Measurements from ENCODE around the gene SEMA3F. TPM values are rescaled to one million over a fixed set of nuclear protein-coding genes. Genes with fewer than 3 reads are reported as not detected.

The SEMA3F gene
- total RNA-seq, 2 donors from 2014 or later = 25.5 to 35.1 TPM

- no peaks in the 10 kb centered on the region for H3K27me3 ChIP-seq (replicated peaks; ENCODE audit: insufficient read depth)
- ATAC-seq (ENCODE audit: insufficient number of reproducible peaks, low FRiP score, low read depth) (no peak), DNase-seq (ENCODE audit: low spot score) (no peak)
- no peak overlapping the region for H3K4me3 ChIP-seq
- no peaks in the 10 kb centered on the region for H3K9me3 ChIP-seq
- peak overlapping the region; percentile 83 to 92 for H3K27ac ChIP-seq
- no peak for TF ChIP-seq CTCF (IDR thresholded peaks at IDR 0.05)
- H3K36me3 ChIP-seq = no peaks in the 10 kb centered on the region
- peaks cover 37 to 78% of the 10 kb centered on the region in 2 donors for H3K4me1 ChIP-seq (ENCODE audit: control insufficient read depth in 1 of 2, low read depth in 2 of 2)
Measured at GRCh38 chr3:50167841-50168209, 12.7 kb downstream of the SEMA3F start.

- TF ChIP-seq CTCF (IDR thresholded peaks at IDR 0.05) = no peak
- no peaks in the 10 kb centered on the region for H3K27me3 ChIP-seq (replicated peaks; ENCODE audit: insufficient read depth)
- peak overlapping the region; percentile 83 to 92 for H3K27ac ChIP-seq
- ATAC-seq (ENCODE audit: insufficient number of reproducible peaks, low FRiP score, low read depth) = no peak
- no peaks in the 10 kb centered on the region for H3K36me3 ChIP-seq
- peaks cover 35 to 72% of the 10 kb centered on the region in 2 donors for H3K4me1 ChIP-seq (ENCODE audit: control insufficient read depth in 1 of 2, low read depth in 2 of 2)
- no peaks in the 10 kb centered on the region for H3K9me3 ChIP-seq
- no peak for DNase-seq (ENCODE audit: low spot score)
- H3K4me3 ChIP-seq = no peak overlapping the region
Measured at GRCh38 chr3:50168388-50168787, 13.3 kb downstream of the SEMA3F start.

- peaks cover 31 to 68% of the 10 kb centered on the region in 2 donors for H3K4me1 ChIP-seq (ENCODE audit: control insufficient read depth in 1 of 2, low read depth in 2 of 2)
- H3K27ac ChIP-seq = peak overlapping the region; percentile 83 to 92
- no peak for DNase-seq (ENCODE audit: low spot score)
Measured at GRCh38 chr3:50168791-50169190, 13.7 kb downstream of the SEMA3F start.

GRCh38 chr3:50169232-50169832 lies 14.2 kb downstream of the SEMA3F start:
- TF ChIP-seq CTCF (IDR thresholded peaks at IDR 0.05) = no peak
- Histone ChIP-seq H3K36me3 (no peaks in the 10 kb centered on the region), H3K4me1 (ENCODE audit: control insufficient read depth in 1 of 2, low read depth in 2 of 2) (peaks cover 27 to 63% of the 10 kb centered on the region in 2 donors), H3K9me3 (no peaks in the 10 kb centered on the region), H3K27me3 (replicated peaks; ENCODE audit: insufficient read depth) (no peaks in the 10 kb centered on the region), H3K4me3 (no peak overlapping the region), H3K27ac (peak overlapping the region; percentile 83 to 92)
- ATAC-seq (ENCODE audit: insufficient number of reproducible peaks, low FRiP score, low read depth) = no peak
- no peak for DNase-seq (ENCODE audit: low spot score)

More at GRCh38 chr3:50168791-50169190, 13.7 kb downstream of the SEMA3F start:
- H3K36me3 ChIP-seq = no peaks in the 10 kb centered on the region
- H3K9me3 ChIP-seq = no peaks in the 10 kb centered on the region
- ATAC-seq (ENCODE audit: insufficient number of reproducible peaks, low FRiP score, low read depth) = no peak
- H3K4me3 ChIP-seq = no peak overlapping the region
- TF ChIP-seq CTCF (IDR thresholded peaks at IDR 0.05) = no peak
- H3K27me3 ChIP-seq (replicated peaks; ENCODE audit: insufficient read depth) = no peaks in the 10 kb centered on the region

GRCh38 chr3:50169858-50170257 lies 14.7 kb downstream of the SEMA3F start:
- no peaks in the 10 kb centered on the region for H3K36me3 ChIP-seq
- H3K27ac ChIP-seq = no peak overlapping the region
- no peak overlapping the region for H3K4me3 ChIP-seq
- no peaks in the 10 kb centered on the region for H3K9me3 ChIP-seq
- DNase-seq (ENCODE audit: low spot score) = no peak
- no peak for TF ChIP-seq CTCF (IDR thresholded peaks at IDR 0.05)
- H3K4me1 ChIP-seq (ENCODE audit: control insufficient read depth in 1 of 2, low read depth in 2 of 2) = peaks cover 22 to 58% of the 10 kb centered on the region in 2 donors
- H3K27me3 ChIP-seq (replicated peaks; ENCODE audit: insufficient read depth) = no peaks in the 10 kb centered on the region
- no peak for ATAC-seq (ENCODE audit: insufficient number of reproducible peaks, low FRiP score, low read depth)
